Upper lobe of left lung (tissue), 6 donors: ENCODE measurements around the gene ADPRHL1. TPM values are rescaled to one million over a fixed set of nuclear protein-coding genes. Genes with fewer than 3 reads are reported as not detected.

ENCODE experiments used
- small RNA-seq, 4 donors: library from RNA; depleted of rRNA; stranded (forward); fragments of <200 nt; gene quantifications; one replicate each; pipeline ENCODE3, GENCODE V24; 2016
- total RNA-seq, 6 donors: library from RNA; depleted of rRNA in 4 of 6; stranded (reverse); fragments of >200 nt in 4 of 6; gene quantifications; one replicate each; pipeline versions ENCODE4 v1.1.0 to v1.2.1, GENCODE V29; 2016 to 2021
- donor health status: DM: no; HTN: no; CAD: no; lungs with moderate emphysema.
- donor health status: DM: no; HTN: yes; CAD: no; lungs with severe emphysema.

ADPRHL1 gene
- total RNA-seq, 6 donors from 2014 or later = 0.59 to 6.3 (median 2.8) TPM

Small RNA genes within 50 kb of the gene (small RNA-seq; reads per million reads assigned to genes)
- 0 reads per million in 4 donors for gene RNU1-16P

Other genes with a start within 250 kb of the ADPRHL1 start
- gene PCID2, start 244.8 kb downstream of the ADPRHL1 start, total RNA-seq = 10 to 100 TPM; 30.7 to 62.5 (median 37.1) TPM
- 100 to 1,000 TPM in 4 of 6 donors, 10 to 100 TPM in 2; 54.4 to 346 (median 129) TPM for gene CUL4A, start 243.9 kb downstream of the ADPRHL1 start, total RNA-seq
- 100 to 1,000 TPM in 5 of 6 donors, 10 to 100 TPM in 1; 80.7 to 394 (median 236) TPM for gene LAMP1, start 156.2 kb downstream of the ADPRHL1 start, total RNA-seq
- 10 to 100 TPM in 1 of 6 donors, 1 to 10 TPM in 5; 3.6 to 16.8 (median 5.0) TPM for gene GRTP1, start 89.4 kb downstream of the ADPRHL1 start, total RNA-seq
- 10 to 100 TPM; 10.1 to 53.4 (median 26.5) TPM for gene DCUN1D2, start 37.2 kb upstream of the ADPRHL1 start, total RNA-seq
- gene TFDP1, start 131.3 kb upstream of the ADPRHL1 start, total RNA-seq = 10 to 100 TPM; 23.2 to 45.2 (median 37.9) TPM
- gene ATP4B, start 204.7 kb upstream of the ADPRHL1 start, total RNA-seq = not detected
- 1 to 10 TPM in 1 of 6 donors, under 1 TPM in 1, not detected in 4; 0.15 to 5.2 TPM for gene GRK1, start 213.7 kb upstream of the ADPRHL1 start, total RNA-seq